ENCODE measurements around the gene VHLL.
"Not testable (repeated sequence)": the region's sequence is repeated elsewhere in the genome, so short reads cannot be mapped to it uniquely, and the experiment has no call there.

Gene VHLL

GRCh38 chr1:156298852-156299357 lies at the start of gene VHLL:
Gene VHLL (minus strand): TSS chr1:156299307. CDS start chr1:156299189, 118 bp downstream.
- DNase-seq (ENCODE audit: low read depth), result no peak

GRCh38 chr1:156347331-156347730 lies 48.2 kb upstream of the VHLL start:
- no peak for DNase-seq (ENCODE audit: low read depth)

- no peak for DNase-seq (ENCODE audit: low read depth)
Measured at GRCh38 chr1:156346636-156347035, 47.5 kb upstream of the VHLL start.

GRCh38 chr1:156346035-156346434 lies 46.9 kb upstream of the VHLL start:
- DNase-seq (ENCODE audit: low read depth), result not testable (repeated sequence)

- no peak for DNase-seq (ENCODE audit: low read depth)
Measured at GRCh38 chr1:156344409-156344808, 45.3 kb upstream of the VHLL start.

GRCh38 chr1:156342166-156342955 lies 43.3 kb upstream of the VHLL start:
- DNase-seq (ENCODE audit: low read depth), result no peak

- peak; percentile 99 for DNase-seq (ENCODE audit: low read depth)
Measured at GRCh38 chr1:156338180-156338976, 39.3 kb upstream of the VHLL start, which contains the start of the genes CCT3 and TSACC. Gene CCT3 (minus strand): TSS chr1:156338292. CDS start chr1:156338184, 108 bp downstream. Gene TSACC (plus strand): TSS chr1:156338526. CDS start chr1:156339758, 1,232 bp downstream.

- no peak for DNase-seq (ENCODE audit: low read depth)
Measured at GRCh38 chr1:156337888-156338179, 38.7 kb upstream of the VHLL start.

- no peak for DNase-seq (ENCODE audit: low read depth)
Measured at GRCh38 chr1:156337052-156337887, 38.2 kb upstream of the VHLL start.

- DNase-seq (ENCODE audit: low read depth), result no peak
Measured at GRCh38 chr1:156336242-156336641, 37.1 kb upstream of the VHLL start.

- not testable (repeated sequence) for DNase-seq (ENCODE audit: low read depth)
Measured at GRCh38 chr1:156323179-156323578, 24.1 kb upstream of the VHLL start.

GRCh38 chr1:156320560-156320959 lies 21.5 kb upstream of the VHLL start:
- DNase-seq (ENCODE audit: low read depth), result no peak

- no peak for DNase-seq (ENCODE audit: low read depth)
Measured at GRCh38 chr1:156319664-156320063, 20.6 kb upstream of the VHLL start.

- no peak for DNase-seq (ENCODE audit: low read depth)
Measured at GRCh38 chr1:156316909-156317308, 17.8 kb upstream of the VHLL start.

- DNase-seq (ENCODE audit: low read depth), result no peak
Measured at GRCh38 chr1:156310962-156311361, 11.9 kb upstream of the VHLL start.

GRCh38 chr1:156308078-156308477 lies 9.0 kb upstream of the VHLL start:
- DNase-seq (ENCODE audit: low read depth), result no peak

GRCh38 chr1:156305215-156305614 lies 6.1 kb upstream of the VHLL start:
- DNase-seq (ENCODE audit: low read depth), result no peak

- DNase-seq (ENCODE audit: low read depth), result no peak
Measured at GRCh38 chr1:156303241-156303640, 4.1 kb upstream of the VHLL start.

GRCh38 chr1:156295391-156295947 lies 3.6 kb downstream of the VHLL start, which contains the start of gene GLMP:
Gene GLMP (minus strand): TSS chr1:156295679. CDS start chr1:156295645, 34 bp downstream.
- peak; percentile 30 for DNase-seq (ENCODE audit: low read depth)

GRCh38 chr1:156293895-156294294 lies 5.2 kb downstream of the VHLL start:
- no peak for DNase-seq (ENCODE audit: low read depth)

GRCh38 chr1:156293098-156293434 lies 6.0 kb downstream of the VHLL start:
- no peak for DNase-seq (ENCODE audit: low read depth)

Data from activated T-cell treated with anti-CD3 and anti-CD28 coated beads for 48 hours (primary cell).